NCI-H1092 treated with DMSO at 0.1 percent for 48 hours (cell line): Measurements from ENCODE around the gene RASSF8.

Experiments used
- DNase-seq: peaks from one replicate; lab custom pipeline; 2025; lab: John Stamatoyannopoulos, UW

The RASSF8 gene

DNA sequence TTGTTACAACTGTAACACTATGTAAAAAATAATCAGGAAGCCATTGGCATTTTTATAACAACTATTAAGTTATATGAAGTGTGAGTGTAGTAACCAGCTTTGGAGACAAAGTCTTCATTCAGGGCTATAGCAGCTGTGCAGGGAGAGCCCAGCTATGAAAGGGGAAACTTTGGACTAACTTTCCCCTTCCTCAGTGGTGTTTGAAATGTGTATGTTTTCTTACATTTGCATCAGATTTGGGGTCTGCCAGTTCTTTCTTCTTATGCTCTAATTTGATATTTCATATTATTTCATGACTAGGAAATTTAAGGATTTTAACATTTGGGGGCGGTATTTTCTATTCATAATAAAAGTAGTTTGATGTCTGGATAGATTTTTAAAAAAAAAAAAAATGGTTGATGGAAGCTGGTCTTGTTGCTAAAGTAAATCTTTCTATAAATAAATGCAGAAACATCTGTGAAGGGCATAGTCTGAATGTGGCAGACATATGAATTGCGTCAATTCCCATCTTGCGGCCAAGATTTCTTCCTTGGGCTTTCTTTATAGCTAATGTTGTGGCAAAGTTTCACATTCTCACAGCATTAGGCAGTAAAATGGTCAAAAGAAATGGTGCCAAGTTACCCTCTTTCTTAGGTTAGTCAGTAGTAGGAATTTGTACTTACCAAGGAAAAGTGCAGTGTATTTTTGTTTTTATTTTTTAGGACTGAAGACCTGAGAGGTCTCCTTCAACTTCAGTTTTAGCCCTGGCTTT, 35.6 kb downstream of the RASSF8 start:
- no peak for DNase-seq

DNA sequence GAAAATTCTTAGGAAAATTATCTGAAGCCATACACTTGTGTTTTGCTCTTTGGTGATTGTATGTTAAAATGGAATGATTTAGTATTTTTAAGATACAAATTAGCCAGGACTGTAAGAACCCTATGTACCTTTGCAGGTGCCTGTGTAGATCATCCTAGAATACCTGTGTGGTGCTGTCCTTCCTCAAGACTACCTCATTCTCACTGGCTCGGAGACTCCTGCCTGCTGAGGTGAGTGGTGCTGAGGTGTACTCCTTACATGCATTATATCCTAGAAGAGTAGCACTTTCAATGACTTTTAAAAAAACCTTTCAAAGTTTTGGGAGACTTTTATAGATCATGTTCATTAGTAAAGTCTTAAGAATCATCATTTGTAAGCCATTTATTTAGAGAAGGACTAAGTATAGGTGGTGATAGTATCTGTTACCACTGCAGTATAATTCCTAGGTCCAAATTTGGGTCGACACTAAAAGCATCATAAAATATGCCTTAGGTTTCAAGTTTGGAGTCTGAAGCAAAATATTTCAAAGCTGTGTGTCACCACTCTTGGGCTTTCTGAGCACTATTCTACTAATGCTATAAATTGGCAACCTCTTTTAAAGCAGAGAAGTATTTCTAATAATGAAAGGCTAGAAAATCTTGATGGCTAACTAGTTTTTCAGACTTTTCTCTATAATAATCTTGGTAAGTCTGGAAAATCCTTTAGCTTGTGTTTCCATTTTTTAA, 36.6 kb downstream of the RASSF8 start:
- DNase-seq: no peak

DNA sequence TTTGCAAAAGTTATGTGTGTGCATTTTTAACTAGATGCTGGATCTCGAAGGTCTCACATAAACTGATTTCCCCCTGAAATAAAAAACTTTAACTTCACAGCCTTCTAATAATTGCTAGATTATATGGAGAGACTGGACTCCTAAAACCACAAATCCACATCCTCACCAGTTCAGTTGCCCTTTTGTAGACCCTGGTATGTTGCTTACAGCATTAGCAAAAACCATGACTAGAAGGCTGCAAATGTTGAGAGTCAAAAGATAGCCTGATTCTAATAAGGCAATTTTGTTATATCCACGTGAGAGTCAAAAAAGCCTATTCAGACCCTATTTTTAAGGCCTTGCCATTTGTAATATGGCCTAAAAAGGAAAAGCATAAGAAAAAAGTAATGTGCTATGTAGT, 37.4 kb downstream of the RASSF8 start:
- no peak for DNase-seq

DNA sequence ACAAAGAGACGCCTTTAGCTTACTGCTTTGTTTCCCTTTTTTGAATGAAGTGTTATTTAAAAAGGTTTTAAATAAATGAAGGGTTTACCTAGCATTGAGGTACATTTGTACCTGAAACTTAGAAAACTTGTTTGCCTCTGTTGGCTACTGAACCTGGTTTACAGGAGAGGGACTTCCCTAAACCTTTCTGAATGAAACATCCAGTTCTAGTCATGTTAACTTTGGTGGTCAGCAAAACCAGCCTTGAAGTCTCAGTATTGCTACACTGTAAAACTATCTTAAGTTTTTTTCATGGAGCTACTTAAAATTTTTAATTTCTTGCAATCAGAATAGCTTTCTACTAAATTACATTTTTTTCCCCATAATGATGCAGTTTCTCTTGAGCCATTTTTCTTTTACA, 38.2 kb downstream of the RASSF8 start:
- DNase-seq: no peak

DNA sequence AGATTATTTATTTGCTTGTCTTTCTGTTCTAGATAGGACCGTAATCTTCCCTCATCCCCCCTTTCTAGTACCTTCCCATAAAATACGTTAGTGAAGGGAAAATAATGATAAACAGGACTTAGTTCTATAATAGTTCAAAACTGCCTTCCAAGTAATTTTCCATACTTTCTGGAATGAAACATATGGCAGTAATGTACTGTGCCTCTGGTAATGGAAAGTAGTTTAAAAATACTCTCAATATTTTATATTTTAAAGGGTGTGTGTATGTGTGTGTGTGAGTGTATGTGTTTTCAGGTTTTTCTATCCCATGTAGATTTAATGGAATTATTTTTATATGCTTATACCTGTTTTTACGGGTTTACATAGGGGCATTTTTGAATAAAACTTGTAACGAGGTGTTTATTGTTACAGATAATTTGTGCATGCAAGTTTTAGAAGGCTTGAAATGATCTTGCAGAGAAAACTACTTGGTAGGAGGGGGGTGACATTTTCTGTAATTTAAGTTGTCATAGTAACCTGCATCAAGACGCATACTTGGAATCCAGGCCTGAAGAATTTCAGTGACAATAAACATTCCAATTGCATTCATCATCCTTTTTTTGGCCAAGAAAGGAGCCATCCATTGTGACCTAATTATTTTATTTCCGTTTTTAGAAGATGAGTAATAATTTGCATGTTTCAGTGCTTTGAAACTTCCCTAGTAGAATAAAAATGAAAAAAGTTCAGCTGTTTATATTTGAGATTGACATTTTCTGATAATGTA, 38.9 kb downstream of the RASSF8 start:
- no peak for DNase-seq

DNA sequence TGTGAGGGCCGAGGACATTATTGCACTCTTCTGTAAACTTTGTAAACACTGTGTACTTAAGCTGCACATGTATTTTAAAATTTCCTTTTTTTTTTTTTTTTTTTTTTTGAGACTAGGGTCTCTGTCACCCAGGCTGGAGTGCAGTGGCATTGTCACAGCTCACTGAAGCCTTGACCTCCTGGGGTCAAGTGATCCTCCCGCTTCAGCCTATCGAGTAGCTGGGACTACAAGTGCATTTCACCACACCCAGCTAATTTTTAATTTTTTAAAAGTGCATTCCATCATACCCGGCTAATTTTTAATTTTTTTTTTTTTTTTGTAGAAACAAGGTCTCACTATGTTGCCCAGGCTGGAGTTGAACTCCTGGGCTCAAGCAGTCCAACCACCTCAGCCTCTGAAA, 42.4 kb downstream of the RASSF8 start:
- DNase-seq: no peak

DNA sequence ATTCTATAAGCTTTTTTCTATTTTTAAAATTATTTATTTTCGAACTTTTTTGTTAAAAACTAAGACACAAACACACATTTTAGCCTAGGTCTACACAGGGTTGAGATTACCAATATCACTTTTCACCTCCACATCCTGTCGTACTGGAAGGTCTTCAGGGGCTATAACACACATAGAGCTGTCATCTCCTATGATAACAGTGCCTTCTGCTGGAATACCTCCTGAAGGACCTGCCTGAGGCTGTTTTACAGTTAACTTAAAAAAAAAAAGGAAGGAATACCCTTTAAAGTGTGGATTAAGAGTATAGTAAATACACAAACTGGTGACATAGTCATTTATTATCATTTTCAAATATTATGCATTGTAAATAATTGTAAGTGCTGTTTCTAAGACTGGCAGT, 43.0 kb downstream of the RASSF8 start:
- DNase-seq: no peak

DNA sequence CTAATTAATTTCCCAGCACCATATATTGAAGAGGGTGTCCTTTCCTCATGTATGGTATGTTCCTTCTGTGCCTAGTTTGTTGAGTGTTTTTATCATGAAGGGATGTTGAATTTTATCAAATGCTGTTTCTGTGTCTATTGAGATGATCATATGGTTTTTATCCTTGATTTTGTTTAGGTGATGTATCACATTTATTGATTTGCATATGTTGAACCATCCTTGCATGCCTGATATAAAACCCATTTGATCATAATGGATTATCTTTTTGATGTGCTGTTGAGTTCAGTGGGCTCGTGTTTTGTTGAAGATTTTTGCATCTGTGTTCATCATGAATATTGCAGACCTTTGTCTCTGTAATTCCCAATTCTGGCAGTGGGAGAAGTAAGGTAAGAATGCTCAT, 44.6 kb downstream of the RASSF8 start:
- no peak for DNase-seq

DNA sequence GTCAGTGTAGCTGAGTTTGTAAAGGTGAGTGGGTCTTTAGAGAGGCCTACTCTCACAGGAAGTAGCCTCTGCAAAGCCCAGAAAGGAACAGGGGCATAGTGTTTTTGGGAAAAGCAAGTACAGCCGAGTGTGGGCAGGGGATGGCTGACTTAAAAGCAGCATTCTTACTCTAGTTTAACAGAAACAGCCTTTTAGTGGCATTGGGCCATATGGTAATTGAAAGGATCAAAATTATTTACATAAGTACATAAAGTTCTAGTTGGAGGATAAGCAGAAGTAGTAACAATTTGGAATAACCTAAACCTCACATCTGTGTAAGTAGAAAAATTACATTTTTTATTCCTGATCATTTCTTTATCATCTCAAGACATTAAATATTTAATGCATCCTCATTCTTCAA, 49.1 kb downstream of the RASSF8 start:
- no peak for DNase-seq

DNA sequence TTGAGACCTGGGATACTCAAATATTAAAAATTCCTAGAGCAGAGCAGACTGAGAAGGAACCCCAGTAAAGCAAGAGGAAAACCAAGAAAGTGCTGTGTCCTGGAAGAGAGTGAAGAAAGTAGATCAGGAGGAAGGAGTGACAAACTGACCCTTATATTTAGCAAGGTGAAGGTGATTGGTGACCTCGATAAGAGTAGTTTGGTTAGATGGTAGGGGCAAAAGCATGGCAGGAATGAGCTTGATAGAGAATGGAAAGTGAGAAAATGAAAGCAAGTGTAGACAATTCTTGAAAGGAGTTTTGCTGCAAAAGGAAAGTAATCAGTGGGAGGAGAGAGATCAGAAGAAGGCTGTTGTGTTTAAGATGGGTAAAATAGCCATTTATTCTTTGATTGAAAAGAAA, 51.1 kb downstream of the RASSF8 start:
- DNase-seq: no peak

DNA sequence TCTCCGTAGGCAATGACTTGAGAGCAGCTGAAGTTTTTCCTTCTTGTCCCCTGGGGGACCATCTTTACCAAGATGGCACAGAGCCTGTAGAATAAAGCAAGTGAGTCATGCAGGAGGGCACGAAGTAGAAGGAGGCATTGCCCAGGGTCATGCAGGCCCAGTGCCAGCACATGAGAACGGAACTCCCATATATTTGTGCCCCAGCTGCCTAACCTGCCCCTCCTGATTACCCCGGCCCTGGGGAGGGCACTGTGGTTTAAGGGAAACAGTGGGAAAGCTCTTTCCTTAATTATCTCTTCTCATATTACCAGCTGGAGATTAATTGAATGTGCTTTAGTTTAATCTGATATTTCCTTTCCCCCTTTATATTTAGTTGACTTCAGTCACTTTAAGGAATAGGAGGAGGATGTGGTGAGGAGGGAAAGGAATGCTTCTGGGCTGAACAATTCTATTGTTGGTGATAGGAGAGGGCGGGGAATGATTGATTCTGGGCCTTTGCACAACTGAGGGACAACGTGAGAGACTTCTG, 51.9 kb downstream of the RASSF8 start:
- DNase-seq: no peak

DNA sequence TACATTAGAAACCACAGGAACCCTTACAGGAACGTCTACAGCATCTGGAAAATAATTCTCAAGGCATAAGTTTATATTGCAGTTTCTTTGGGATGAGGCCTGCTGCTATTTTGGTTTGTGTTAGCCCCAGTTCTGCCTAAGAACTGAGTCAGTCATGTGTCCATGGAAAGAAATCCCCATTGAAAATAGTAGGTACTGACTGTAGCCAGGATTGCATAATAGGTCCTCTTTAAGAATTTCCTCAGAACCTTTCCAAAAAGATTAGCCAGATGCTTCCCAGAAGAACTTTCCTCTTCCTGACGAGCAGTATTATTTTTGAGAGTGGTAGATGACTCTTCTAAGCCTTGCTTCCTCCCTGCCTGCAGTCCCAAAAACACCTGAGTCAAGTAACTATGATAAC, 52.6 kb downstream of the RASSF8 start:
- DNase-seq: no peak

DNA sequence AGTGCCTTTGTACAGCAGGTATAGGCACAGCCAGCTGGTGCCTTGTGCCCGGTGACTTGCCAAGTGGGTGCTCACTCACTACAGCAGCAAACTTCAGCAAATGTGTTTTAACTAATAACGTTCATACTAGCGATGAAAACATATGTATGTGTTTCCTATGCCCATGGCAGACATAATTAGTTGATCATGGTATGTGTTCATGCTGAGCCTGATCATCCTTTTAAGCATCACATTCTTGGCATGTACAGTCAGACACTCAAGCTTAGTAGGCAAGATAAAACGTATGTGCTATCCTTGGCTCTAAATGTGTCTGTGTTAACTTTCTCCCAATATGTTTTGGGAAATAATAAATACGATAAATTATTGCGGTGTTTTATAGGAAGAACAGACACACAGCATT, 55.6 kb downstream of the RASSF8 start:
- no peak for DNase-seq

DNA sequence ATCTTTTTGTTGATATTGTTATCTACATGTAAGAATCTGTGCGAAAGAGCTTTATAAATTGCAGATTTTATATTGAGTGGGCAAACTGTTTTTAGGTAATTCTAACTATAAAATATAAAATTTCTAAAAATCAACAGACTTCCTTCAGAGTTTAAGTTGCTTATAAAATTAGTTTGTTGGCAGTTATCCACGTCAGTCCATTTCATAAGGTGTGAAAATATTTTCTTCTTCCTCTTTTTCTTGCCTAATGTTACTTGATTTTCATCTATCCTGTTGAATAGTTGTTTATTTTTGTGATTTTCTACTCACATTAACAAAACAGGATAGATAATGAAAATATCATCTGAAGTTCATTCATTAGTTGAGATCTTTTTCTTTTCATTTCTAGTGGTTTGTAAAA, 58.0 kb downstream of the RASSF8 start:
- no peak for DNase-seq

DNA sequence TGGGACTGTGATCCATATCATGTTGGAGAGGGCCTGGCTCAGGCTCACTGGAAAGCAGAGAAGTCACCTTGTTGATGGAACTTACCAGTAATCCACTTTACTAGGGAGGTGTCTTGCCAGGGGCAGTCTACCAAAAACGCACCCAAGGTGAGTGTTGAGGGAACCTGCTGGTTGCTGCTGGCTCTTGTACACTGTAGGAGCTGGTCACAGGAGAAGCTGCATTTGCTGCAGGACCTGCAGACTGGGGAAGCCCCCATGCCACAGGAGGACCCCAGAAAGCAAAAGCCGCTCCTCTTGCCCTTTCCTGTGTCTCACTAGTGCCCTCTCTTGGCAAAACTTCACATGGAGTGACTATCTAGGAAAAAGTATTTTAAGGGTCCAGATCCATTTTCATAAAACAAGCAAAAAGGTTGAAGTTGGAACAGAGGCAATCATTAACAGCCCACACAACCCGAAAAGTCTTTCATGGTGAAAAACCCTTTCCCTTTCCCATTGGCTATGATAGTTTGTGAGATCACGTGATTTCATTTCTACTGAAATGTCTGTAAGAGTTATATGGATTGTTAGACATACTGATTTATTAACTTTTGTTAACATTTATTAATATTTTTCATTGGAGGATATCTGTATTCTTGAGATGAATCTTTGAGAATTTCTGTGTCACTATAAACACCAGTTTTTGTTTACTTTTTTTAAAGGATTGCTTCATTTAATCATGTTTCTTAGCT, 59.2 kb downstream of the RASSF8 start:
- DNase-seq: no peak

DNA sequence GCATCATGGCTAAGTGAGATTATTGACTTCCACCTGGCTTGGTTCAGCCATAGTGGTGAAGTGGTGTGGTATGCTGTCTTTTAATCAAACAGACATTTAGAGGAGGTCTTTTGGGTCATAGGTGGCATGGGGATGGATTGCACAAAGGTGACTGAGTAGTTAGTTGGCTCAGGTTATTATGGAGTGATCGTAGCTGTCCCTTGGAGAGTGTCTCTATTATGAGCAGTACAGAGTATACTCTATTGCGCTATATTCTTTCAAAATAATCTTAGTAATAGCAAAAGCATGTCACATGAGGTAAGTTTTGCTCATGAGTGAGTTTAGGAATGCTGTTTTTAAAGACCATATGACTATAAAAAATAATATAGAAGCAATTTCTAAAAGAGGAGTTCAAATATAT, 60.4 kb downstream of the RASSF8 start:
- no peak for DNase-seq

DNA sequence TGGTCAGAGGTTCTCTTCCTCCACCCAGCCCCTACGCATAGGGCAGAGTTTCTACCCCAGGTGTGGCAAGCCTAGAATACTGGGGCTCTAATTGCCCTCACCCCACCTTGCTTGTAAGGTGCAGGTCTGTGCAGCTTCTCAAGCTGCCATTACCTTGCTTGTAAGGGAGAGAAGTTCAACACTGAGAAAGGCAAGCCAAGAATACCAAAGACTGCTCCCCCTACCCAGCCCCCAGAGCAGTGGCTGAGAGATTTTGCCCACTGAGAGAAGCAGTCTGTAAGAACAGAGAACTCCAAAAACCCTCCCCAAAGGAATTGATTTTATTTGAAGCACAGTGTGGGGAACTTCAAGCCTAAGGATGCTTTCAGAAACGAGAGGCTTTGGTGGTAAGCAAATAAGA, 63.1 kb downstream of the RASSF8 start:
- no peak for DNase-seq

DNA sequence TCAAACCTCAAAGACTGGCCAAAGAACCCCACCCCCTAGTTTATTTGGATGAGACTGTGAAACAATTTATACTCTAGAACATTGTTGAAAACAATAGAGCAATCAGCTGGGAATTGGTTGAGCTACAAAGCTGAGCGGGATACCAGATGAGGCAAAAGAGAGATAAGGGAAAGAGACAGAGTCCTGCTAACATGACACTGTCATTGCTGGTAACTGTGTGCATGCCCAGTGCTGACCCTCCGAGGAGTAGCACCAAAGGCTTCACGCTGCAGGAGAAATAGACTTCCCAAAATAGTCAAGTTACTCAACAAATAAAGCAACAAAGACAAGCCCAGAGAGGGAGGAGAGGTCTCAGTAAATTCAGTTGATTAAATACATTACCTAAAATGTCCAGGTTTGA, 63.6 kb downstream of the RASSF8 start:
- DNase-seq: no peak

DNA sequence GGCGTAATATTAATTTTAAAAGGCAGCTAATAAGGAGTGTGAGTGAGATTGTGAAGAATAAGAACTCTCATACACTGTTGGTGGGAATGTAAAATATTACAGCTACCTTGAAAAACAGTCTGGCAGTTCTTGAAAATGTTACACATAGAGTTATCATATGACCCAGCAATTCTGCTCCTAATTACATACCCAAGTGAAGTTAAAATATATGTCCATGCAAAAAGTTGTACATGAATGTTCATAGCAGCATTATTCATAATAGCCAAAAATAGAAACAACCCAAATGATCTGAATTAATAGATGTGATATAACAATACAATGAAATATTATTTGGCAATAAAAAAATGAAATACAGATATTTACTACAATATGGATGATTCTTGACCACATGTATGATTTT, 68.2 kb downstream of the RASSF8 start:
- no peak for DNase-seq

DNA sequence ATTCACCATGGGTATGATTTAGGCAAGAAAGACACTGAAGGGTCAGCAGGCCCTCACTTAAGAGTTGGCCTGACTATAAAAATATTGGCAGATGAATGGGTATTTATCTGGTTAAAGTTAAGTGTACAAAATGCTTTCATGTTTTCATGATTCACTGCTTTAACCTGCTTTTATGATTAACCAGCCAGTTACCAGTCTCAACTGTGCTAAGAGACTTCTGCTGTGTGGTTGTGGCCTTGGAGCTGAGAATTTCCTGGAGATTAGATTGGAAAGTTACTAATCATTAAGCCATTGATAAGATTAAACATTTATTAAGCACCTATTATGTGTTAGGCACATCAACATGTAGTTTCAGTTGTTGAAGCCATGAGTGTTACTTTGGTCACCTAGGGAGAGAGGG, 68.9 kb downstream of the RASSF8 start:
- no peak for DNase-seq

DNA sequence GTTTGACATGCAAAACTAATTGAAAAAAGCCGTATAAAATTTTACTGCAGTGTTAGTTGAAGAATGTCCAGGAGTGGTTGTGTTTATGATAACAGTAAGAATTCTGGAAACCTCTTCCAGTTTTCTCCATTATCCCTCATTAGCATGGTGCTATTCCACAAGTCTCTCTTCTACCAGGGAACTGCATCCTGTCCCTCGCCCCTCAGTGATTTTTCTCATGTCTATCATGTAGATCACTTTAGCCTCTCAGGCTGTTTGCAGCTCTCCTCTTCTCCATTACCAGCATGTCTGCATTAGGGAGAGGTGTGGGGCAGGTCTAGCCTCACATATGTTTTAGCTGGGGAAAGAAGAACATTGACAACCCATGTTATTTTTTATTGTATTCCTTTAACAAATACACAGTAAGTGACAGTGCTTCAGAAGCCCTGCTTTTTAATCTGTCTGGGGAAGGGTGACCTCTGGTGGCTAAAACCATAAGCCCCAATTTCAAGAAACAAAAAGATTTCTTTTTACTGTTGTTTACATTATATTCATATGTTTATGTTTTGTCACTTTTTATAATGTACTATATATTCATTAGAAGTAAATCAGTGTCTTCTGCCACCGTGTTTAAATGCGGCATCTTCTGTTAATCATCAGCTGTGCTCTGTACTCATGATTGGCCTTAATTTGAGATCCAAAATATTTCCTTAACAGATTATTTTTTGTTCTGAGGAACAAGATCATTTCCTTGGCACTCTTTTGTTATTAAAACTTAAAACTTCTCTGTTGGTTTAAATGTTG, 70.7 kb downstream of the RASSF8 start:
- DNase-seq: no peak

DNA sequence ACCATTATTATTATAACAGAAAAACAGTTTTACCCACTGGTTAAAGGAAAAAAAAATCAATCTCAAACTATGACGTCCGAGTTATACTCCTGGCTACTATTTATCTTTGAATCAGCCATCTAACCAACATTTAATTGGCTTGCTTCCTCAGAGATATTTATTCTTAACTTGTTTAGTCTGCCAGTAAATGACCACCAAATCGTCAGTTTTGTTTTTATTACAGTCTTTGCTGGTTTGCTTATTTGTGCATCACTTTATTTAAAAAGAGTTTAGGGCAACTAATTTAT, 71.2 kb downstream of the RASSF8 start:
- no peak for DNase-seq
